HepG2 (cell line): ENCODE data around the gene RHOV. TPM values are rescaled to one million over a fixed set of nuclear protein-coding genes. Genes with fewer than 3 reads are reported as not detected.

Experiments
- ATAC-seq: fragments of 200-7000 bp; cut with Tn5 transposase; 3 replicates; pipeline ENCODE4 v1.9.1; 2020; ENCODE audit warnings: mild to moderate bottlenecking, moderate library complexity
- BruUV-seq: library from RNA; stranded (reverse); fragments of 400-500 nt; replicated peaks from 2 replicates; lab custom pipeline; 2021; lab: Mats Ljungman, UMichigan
- CTCF ChIA-PET: fragments of 300-600 bp; formaldehyde crosslinking; extraction: SDS; loops from one replicate; lab custom pipeline; 2021; ENCODE audit warnings: low total read pairs, inconsistent platforms, low intra/inter-chr PET ratio; lab: Yijun Ruan, JAX
- POLR2A ChIA-PET: fragments of 350-600 bp; sonication (Branson Sonifier 250); formaldehyde crosslinking; loops from one replicate; lab custom pipeline; 2020; ENCODE audit warnings: antibody characterized with exemption, inconsistent platforms; lab: Yijun Ruan, JAX
- DNase-seq: peaks from one replicate; pipeline ENCODE4 v3.0.0-alpha.2; 2015; ENCODE audit warnings: low spot score
- FAIRE-seq: peaks from 3 replicates; lab custom pipeline; 2011; peaks lifted over from hg19 to GRCh38; lab: Jason Lieb, UNC
- H2AFZ ChIP-seq: one replicate; pipeline ENCODE4 v1.6.1; 2011; ENCODE audit warnings: low read length, inconsistent platforms
- H3K27ac ChIP-seq: fragments of 300-600 bp; 3 replicates; pipeline ENCODE4 v1.8.0; 2011; ENCODE audit warnings: mixed run types, mild to moderate bottlenecking, mixed read lengths, low read length, inconsistent platforms; ENCODE audit not compliant: insufficient read depth; ENCODE audit errors: extremely low read length
- H3K27me3 ChIP-seq, 2 experiments: fragments of 200-600 bp in 1 of 2; 2 replicates in 1 of 2; 3 replicates in 1 of 2; pipeline versions ENCODE4 v1.6.0 to v1.8.0; 2011; ENCODE audit warnings: low read length in 2 of 2, mild to moderate bottlenecking in 2 of 2, moderate library complexity in 2 of 2, inconsistent platforms in 1 of 2; ENCODE audit not compliant: insufficient read depth in 2 of 2, control insufficient read depth in 1 of 2
- H3K36me3 ChIP-seq, 2 experiments: fragments of 200-600 bp in 1 of 2; replicated peaks in 1 of 2; 2 replicates in 1 of 2; 3 replicates in 1 of 2; pipeline versions ENCODE4 v1.5.1 to v1.8.0; 2011; ENCODE audit warnings: low read length in 2 of 2, inconsistent platforms in 1 of 2; ENCODE audit not compliant: insufficient read depth in 2 of 2, control insufficient read depth in 1 of 2
- H3K4me1 ChIP-seq: 2 replicates; pipeline ENCODE4 v1.5.1; 2012; ENCODE audit warnings: low read length, inconsistent platforms; ENCODE audit not compliant: insufficient read depth
- H3K4me2 ChIP-seq: 2 replicates; pipeline ENCODE4 v1.6.0; 2011; ENCODE audit warnings: low read depth, low read length, inconsistent platforms
- H3K4me3 ChIP-seq, 3 experiments: fragments of 200-600 bp in 1 of 3; sonication (generic), shearing (Covaris generic) in 1 of 3; replicated peaks in 1 of 3; 2 replicates each; pipeline ENCODE4 v1.5.1; 2011 to 2016; ENCODE audit warnings: low read length in 3 of 3, inconsistent platforms in 2 of 3, low read depth in 2 of 3, mild to moderate bottlenecking in 2 of 3, control low read depth in 1 of 3, mixed read lengths in 1 of 3; ENCODE audit not compliant: insufficient read depth in 1 of 3
- H3K79me2 ChIP-seq: one replicate; pipeline ENCODE4 v1.6.1; 2011; ENCODE audit warnings: low read length, inconsistent platforms; ENCODE audit not compliant: insufficient read depth
- H3K9ac ChIP-seq: 2 replicates; pipeline ENCODE4 v1.6.0; 2011; ENCODE audit warnings: mild to moderate bottlenecking, low read depth, low read length, inconsistent platforms; ENCODE audit not compliant: insufficient read depth
- H3K9me3 ChIP-seq: 2 replicates; pipeline ENCODE4 v1.5.1; 2012; ENCODE audit warnings: mild to moderate bottlenecking, low read length
- H4K20me1 ChIP-seq: 2 replicates; pipeline ENCODE4 v1.6.0; 2011; ENCODE audit warnings: inconsistent platforms, mild to moderate bottlenecking, low read length, moderate library complexity; ENCODE audit not compliant: insufficient read depth
- ATF6 ChIP-seq: sonication (generic); formaldehyde crosslinking; conservative IDR thresholded peaks from 2 replicates; pipeline ENCODE4 v1.4.0; 2020; ENCODE audit warnings: missing genetic modification reagents
- NAIF1 ChIP-seq: sonication (generic); formaldehyde crosslinking; IDR thresholded peaks from 2 replicates; pipeline ENCODE4 v1.5.0; 2020; ENCODE audit warnings: mild to moderate bottlenecking, missing genetic modification reagents, borderline replicate concordance
- SOX5 ChIP-seq: IDR thresholded peaks from 2 replicates; pipeline ENCODE4 v1.6.1; 2016; ENCODE audit warnings: borderline replicate concordance
- TARDBP ChIP-seq: sonication (generic); formaldehyde crosslinking; IDR thresholded peaks from 2 replicates; pipeline ENCODE4 v1.8.0; 2022; ENCODE audit warnings: mild to moderate bottlenecking, missing genetic modification reagents
- TFAP4 ChIP-seq: sonication (generic); IDR thresholded peaks from 2 replicates; pipeline ENCODE4 v1.6.1; 2016; ENCODE audit warnings: low read depth, borderline replicate concordance
- THAP8 ChIP-seq: sonication (generic); formaldehyde crosslinking; IDR thresholded peaks from 2 replicates; pipeline ENCODE4 v1.5.1; 2020; ENCODE audit warnings: missing genetic modification reagents, mild to moderate bottlenecking, borderline replicate concordance
- ZFP41 ChIP-seq: sonication (generic); formaldehyde crosslinking; IDR thresholded peaks from 2 replicates; pipeline ENCODE4 v1.4.0; 2020; ENCODE audit warnings: mild to moderate bottlenecking, missing genetic modification reagents, borderline replicate concordance
- ZNF644 ChIP-seq: IDR thresholded peaks from 2 replicates; pipeline ENCODE4 v1.6.1; 2016; ENCODE audit warnings: low read depth
- ZNF652 ChIP-seq: IDR thresholded peaks from 2 replicates; pipeline ENCODE4 v1.6.1; 2016; ENCODE audit warnings: low read depth, borderline replicate concordance
- ZNF75D ChIP-seq: sonication (generic); formaldehyde crosslinking; IDR thresholded peaks from 2 replicates; pipeline ENCODE4 v1.8.1; 2023; ENCODE audit warnings: missing genetic modification reagents, mild to moderate bottlenecking, borderline replicate concordance
- ZNF788 ChIP-seq: sonication (generic); formaldehyde crosslinking; IDR thresholded peaks from 2 replicates; pipeline ENCODE4 v1.5.0; 2020; ENCODE audit warnings: mild to moderate bottlenecking, missing genetic modification reagents, borderline replicate concordance
- WGBS: methylation state at CpG from one replicate; pipeline ENCODE4 v1.1.6; 2017; ENCODE audit warnings: low lambda C conversion rate; 5-methylcytosine and 5-hydroxymethylcytosine counted together
- in situ Hi-C: cut with HindIII; loops from 2 replicates; pipeline ENCODE4 v1.10.0; 2017; ENCODE audit warnings: low pct_unique_long_range_greater_than_20kb; ENCODE audit not compliant: extremely low pct_ligation_motif_present
- intact Hi-C: fragments of 100-400 bp; cut with micrococcal nuclease; formaldehyde crosslinking; loops from one replicate; pipeline ENCODE4 v1.10.0; 2022; ENCODE audit not compliant: unreplicated experiment
- polyA plus RNA-seq, 8 experiments: library from polyadenylated mRNA; depleted of rRNA in 3 of 8; stranded (reverse) in 7 of 8; unstranded in 1 of 8; fragments of >200 nt; fragmentation: Illumina TruSeq in 4 of 8; extraction: Trizol in 4 of 8; gene quantifications; 2 replicates each; pipeline versions ENCODE4 v1.2.1 to v1.2.3, GENCODE V29; 2011 to 2016; ENCODE audit warnings: low read depth in 4 of 8, missing spikeins in 1 of 8, mixed read lengths in 1 of 8; ENCODE audit not compliant: insufficient read depth in 1 of 8
- total RNA-seq, 5 experiments: library from RNA; depleted of rRNA; stranded (reverse); fragments of >200 nt; fragmentation: Illumina TruSeq; extraction: Trizol; gene quantifications; 2 replicates each; pipeline ENCODE4 v1.2.3, GENCODE V29; 2016; ENCODE audit warnings: low read depth in 1 of 5

RHOV gene
- total and polyA plus RNA-seq, 2 of the 13 experiments (the other 11 are each of a cell fraction or from before 2014, with no cell fraction given): 0.17 to 0.18 TPM

GRCh38 chr15:40838756-40839155 lies 35.3 kb downstream of the RHOV start:
- CTCF ChIA-PET: no interaction called here

More at GRCh38 chr15:40838756-40839155, 35.3 kb downstream of the RHOV start:
- Histone ChIP-seq H2AFZ (no peak overlapping the region), H3K9me3 (no peaks in the 10 kb centered on the region), H3K79me2 (no peaks in the 10 kb centered on the region), H3K9ac (no peak overlapping the region), H3K4me3 (no peak overlapping the region), H3K27me3 (peaks cover 4 to 9% of the 10 kb centered on the region in 2 experiments; a peak in 4 of 5 replicates)
- POLR2A ChIA-PET: interaction anchor here (1.5 kb wide), 1 partner anchor 8 kb away, joined by 3 read pairs; no protein-coding TSS in a partner anchor
- FAIRE-seq (no peak), ATAC-seq (no peak)
- intact Hi-C loops: no loop called here
- TF ChIP-seq ZNF644 (CRISPR knock-in tag) (no peak), TARDBP (CRISPR knock-in tag) (no peak), ZNF652 (CRISPR knock-in tag) (no peak), THAP8 (CRISPR knock-in tag) (no peak), NAIF1 (no peak), ZNF788 (no peak), ZFP41 (CRISPR knock-in tag) (no peak), TFAP4 (no peak), SOX5 (CRISPR knock-in tag) (no peak), ZNF75D (CRISPR knock-in tag) (no peak), ATF6 (no peak)
- TF ChIP-seq, all 625 proteins: peak for 0
- H3K4me1 ChIP-seq: peaks cover 9% of the 10 kb centered on the region
- no peak overlapping the region for H3K4me2 ChIP-seq
- 43% methylated on average over 5 of the region's 5 CpGs for WGBS
- no peaks in the 10 kb centered on the region for H3K36me3 ChIP-seq
- no peak overlapping the region for H3K27ac ChIP-seq
- in situ Hi-C loops: no loop called here
- DNase-seq: no peak
- BruUV-seq: no TSS peak
- H4K20me1 ChIP-seq: no peaks in the 10 kb centered on the region
